ENCODE results near the gene KMO. TPM values are rescaled to one million over a fixed set of nuclear protein-coding genes. Genes with fewer than 3 reads are reported as not detected.

Gene KMO
- total RNA-seq, 1 experiment from 2014 or later = not detected

GRCh38 chr1:241560849-241561187, 28.6 kb downstream of the KMO start:
- Mint-ChIP-seq H3K27me3 (ENCODE audit: low read depth) (no peaks in the 10 kb centered on the region; the same call in 1 of the 2 replicates), H3K9me3 (no peaks in the 10 kb centered on the region), H3K36me3 (no peaks in the 10 kb centered on the region), H3K4me1 (no peaks in the 10 kb centered on the region), H3K27ac (no peak overlapping the region), H3K4me3 (no peak overlapping the region)
- CTCF ChIA-PET = no interaction called here
- no peak for DNase-seq (ENCODE audit: low spot score)
- POLR2A ChIA-PET = no interaction called here
- TF ChIP-seq MAX (CRISPR knock-in tag; IDR thresholded peaks at IDR 0.05) (no peak), TEAD1 (CRISPR knock-in tag; IDR thresholded peaks at IDR 0.05) (no peak)
- no peak for ATAC-seq

GRCh38 chr1:241569848-241570247, 37.7 kb downstream of the KMO start:
- DNase-seq (ENCODE audit: low spot score) = no peak
- Mint-ChIP-seq H3K9me3 (peaks cover 6% of the 10 kb centered on the region), H3K36me3 (no peaks in the 10 kb centered on the region), H3K4me1 (no peaks in the 10 kb centered on the region), H3K27me3 (ENCODE audit: low read depth) (no peaks in the 10 kb centered on the region; the same call in 1 of the 2 replicates), H3K27ac (no peak overlapping the region), H3K4me3 (no peak overlapping the region)
- ChIA-PET CTCF (no interaction called here), POLR2A (no interaction called here)
- TF ChIP-seq CDX4 (CRISPR knock-in tag; IDR thresholded peaks at IDR 0.05; ENCODE audit: borderline replicate concordance) = no peak
- TF ChIP-seq CTCF (IDR thresholded peaks at IDR 0.05) = no peak
- no peak for TF ChIP-seq NR3C1 (CRISPR knock-in tag; conservative IDR thresholded peaks at IDR 0.05; ENCODE audit: low read depth)
- ATAC-seq = no peak

- no peaks in the 10 kb centered on the region for H3K4me1 Mint-ChIP-seq
- H3K4me3 Mint-ChIP-seq = no peak overlapping the region
- POLR2A ChIA-PET = no interaction called here
- CTCF ChIA-PET = no interaction called here
- DNase-seq (ENCODE audit: low spot score) = no peak
- no peak overlapping the region for H3K27ac Mint-ChIP-seq
- no peaks in the 10 kb centered on the region for H3K27me3 Mint-ChIP-seq (ENCODE audit: low read depth)
- TF ChIP-seq ARID4B (CRISPR knock-in tag; IDR thresholded peaks at IDR 0.05; ENCODE audit: borderline replicate concordance) = no peak
- TF ChIP-seq ZBTB43 (CRISPR knock-in tag; IDR thresholded peaks at IDR 0.05) = no peak
- no peak for TF ChIP-seq JAZF1 (CRISPR knock-in tag; IDR thresholded peaks at IDR 0.05)
- TF ChIP-seq E2F4 (CRISPR knock-in tag; IDR thresholded peaks at IDR 0.05; ENCODE audit: borderline replicate concordance, low read depth) = no peak
- no peak for TF ChIP-seq NFE2L1 (CRISPR knock-in tag; IDR thresholded peaks at IDR 0.05)
- no peak for TF ChIP-seq TCF7 (CRISPR knock-in tag; IDR thresholded peaks at IDR 0.05; ENCODE audit: low read depth)
- no peak for TF ChIP-seq FOXJ3 (CRISPR knock-in tag; IDR thresholded peaks at IDR 0.05; ENCODE audit: borderline replicate concordance)
- no peak for TF ChIP-seq NFYB (CRISPR knock-in tag; conservative IDR thresholded peaks at IDR 0.05; ENCODE audit: low read depth)
- no peak for TF ChIP-seq TEAD4 (CRISPR knock-in tag; IDR thresholded peaks at IDR 0.05)
- no peak for TF ChIP-seq SMAD3 (CRISPR knock-in tag; IDR thresholded peaks at IDR 0.05; ENCODE audit: borderline replicate concordance)
- no peak for TF ChIP-seq IRF1 (CRISPR knock-in tag; IDR thresholded peaks at IDR 0.05)
- no peak for TF ChIP-seq SP1 (CRISPR knock-in tag; conservative IDR thresholded peaks at IDR 0.05)
- no peak for TF ChIP-seq ZNF396 (CRISPR knock-in tag; IDR thresholded peaks at IDR 0.05; ENCODE audit: borderline replicate concordance)
- no peak for TF ChIP-seq TEAD1 (CRISPR knock-in tag; IDR thresholded peaks at IDR 0.05)
- no peak for TF ChIP-seq MXD4 (CRISPR knock-in tag; IDR thresholded peaks at IDR 0.05; ENCODE audit: borderline replicate concordance)
- TF ChIP-seq OVOL2 (CRISPR knock-in tag; IDR thresholded peaks at IDR 0.05; ENCODE audit: borderline replicate concordance) = no peak
- TF ChIP-seq FOXK1 (CRISPR knock-in tag; IDR thresholded peaks at IDR 0.05) = no peak
- TF ChIP-seq JUN (CRISPR knock-in tag; IDR thresholded peaks at IDR 0.05) = no peak
- H3K9me3 Mint-ChIP-seq = peaks cover 39% of the 10 kb centered on the region
- H3K36me3 Mint-ChIP-seq = peaks cover 3% of the 10 kb centered on the region; the same call in 1 of the 2 replicates
- ATAC-seq = no peak
These were observed 42.0 kb downstream of the KMO start for GRCh38 chr1:241574154-241574553.

Data from WTC11 (cell line).